Measurements from ENCODE around the gene CNTNAP2. TPM values are rescaled to one million over a fixed set of nuclear protein-coding genes. Genes with fewer than 3 reads are reported as not detected.

CNTNAP2 gene
- polyA plus RNA-seq, 2 donors = 0.41 to 0.48 TPM

GRCh38 chr7:147196481-147196880 lies 1079.9 kb downstream of the CNTNAP2 start:
- Histone ChIP-seq H3K4me1 (ENCODE audit: control insufficient read depth in 2 of 2, insufficient read depth in 2 of 2, low read length in 1 of 2) (no peaks in the 10 kb centered on the region), H3K27me3 (ENCODE audit: control insufficient read depth in 1 of 2, insufficient read depth in 2 of 2, low read length in 2 of 2) (no peaks in the 10 kb centered on the region), H3K27ac (ENCODE audit: low read depth in 2 of 2, low read length in 1 of 2) (no peak overlapping the region), H3K36me3 (ENCODE audit: control insufficient read depth in 2 of 2, insufficient read depth in 2 of 2, low read length in 1 of 2) (no peaks in the 10 kb centered on the region), H3K4me3 (ENCODE audit: low read depth in 1 of 2, low read length in 2 of 2) (no peak overlapping the region), H3K9me3 (ENCODE audit: control insufficient read depth in 2 of 2, insufficient read depth in 1 of 2, low read depth in 1 of 2, low read length in 1 of 2) (no peaks in the 10 kb centered on the region)
- WGBS, 2 donors = 71 to 78% methylated on average over 5 of the region's 5 CpGs

GRCh38 chr7:147197006-147197405 lies 1080.4 kb downstream of the CNTNAP2 start:
- H3K36me3 ChIP-seq (ENCODE audit: control insufficient read depth in 2 of 2, insufficient read depth in 2 of 2, low read length in 1 of 2) = no peaks in the 10 kb centered on the region
- H3K27me3 ChIP-seq (ENCODE audit: control insufficient read depth in 1 of 2, insufficient read depth in 2 of 2, low read length in 2 of 2) = no peaks in the 10 kb centered on the region
- H3K4me3 ChIP-seq (ENCODE audit: low read depth in 1 of 2, low read length in 2 of 2) = no peak overlapping the region
- H3K27ac ChIP-seq (ENCODE audit: low read depth in 2 of 2, low read length in 1 of 2) = no peak overlapping the region
- H3K4me1 ChIP-seq (ENCODE audit: control insufficient read depth in 2 of 2, insufficient read depth in 2 of 2, low read length in 1 of 2) = no peaks in the 10 kb centered on the region
- H3K9me3 ChIP-seq (ENCODE audit: control insufficient read depth in 2 of 2, insufficient read depth in 1 of 2, low read depth in 1 of 2, low read length in 1 of 2) = no peaks in the 10 kb centered on the region
- 87% methylated on average over 7 of the region's 7 CpGs for WGBS, 2 donors

DNA sequence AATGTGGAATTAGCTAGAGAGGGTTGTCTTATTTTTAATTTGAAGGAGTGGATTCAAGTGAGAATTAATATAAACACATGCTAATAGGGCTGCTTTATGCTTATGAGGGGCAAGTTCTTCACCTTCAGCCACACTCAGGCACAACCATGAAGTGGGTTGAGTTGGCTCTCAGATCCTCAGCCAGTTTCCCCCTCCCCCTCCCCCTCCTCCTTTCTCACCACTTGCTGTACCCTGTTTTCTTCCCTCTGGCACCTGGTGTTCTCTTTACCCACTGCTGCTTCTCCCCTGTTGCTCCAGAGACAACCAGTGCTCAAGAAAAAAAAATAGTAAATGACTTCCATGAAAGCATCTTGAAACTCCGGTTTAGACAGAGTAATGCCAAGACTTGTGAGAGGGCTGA lies 1083.3 kb downstream of the CNTNAP2 start:
- Histone ChIP-seq H3K4me3 (ENCODE audit: low read depth in 1 of 2, low read length in 2 of 2) (no peak overlapping the region), H3K9me3 (ENCODE audit: control insufficient read depth in 2 of 2, insufficient read depth in 1 of 2, low read depth in 1 of 2, low read length in 1 of 2) (no peaks in the 10 kb centered on the region), H3K27me3 (ENCODE audit: control insufficient read depth in 1 of 2, insufficient read depth in 2 of 2, low read length in 2 of 2) (no peaks in the 10 kb centered on the region), H3K4me1 (ENCODE audit: control insufficient read depth in 2 of 2, insufficient read depth in 2 of 2, low read length in 1 of 2) (no peaks in the 10 kb centered on the region), H3K36me3 (ENCODE audit: control insufficient read depth in 2 of 2, insufficient read depth in 2 of 2, low read length in 1 of 2) (no peaks in the 10 kb centered on the region), H3K27ac (ENCODE audit: low read depth in 2 of 2, low read length in 1 of 2) (no peak overlapping the region)
- 46 to 53% methylated on average over 1 of the region's 1 CpG for WGBS, 2 donors

GRCh38 chr7:147207988-147208387 lies 1091.4 kb downstream of the CNTNAP2 start:
- Histone ChIP-seq H3K36me3 (ENCODE audit: control insufficient read depth in 2 of 2, insufficient read depth in 2 of 2, low read length in 1 of 2) (no peaks in the 10 kb centered on the region), H3K4me1 (ENCODE audit: control insufficient read depth in 2 of 2, insufficient read depth in 2 of 2, low read length in 1 of 2) (no peaks in the 10 kb centered on the region), H3K4me3 (ENCODE audit: low read depth in 1 of 2, low read length in 2 of 2) (no peak overlapping the region), H3K27ac (ENCODE audit: low read depth in 2 of 2, low read length in 1 of 2) (no peak overlapping the region), H3K27me3 (ENCODE audit: control insufficient read depth in 1 of 2, insufficient read depth in 2 of 2, low read length in 2 of 2) (no peaks in the 10 kb centered on the region), H3K9me3 (ENCODE audit: control insufficient read depth in 2 of 2, insufficient read depth in 1 of 2, low read depth in 1 of 2, low read length in 1 of 2) (no peaks in the 10 kb centered on the region)
- 79 to 84% methylated on average over 1 of the region's 1 CpG for WGBS, 2 donors

- WGBS, 2 donors = 65 to 74% methylated on average over 2 of the region's 2 CpGs
Measured at GRCh38 chr7:147231275-147231674, 1114.7 kb downstream of the CNTNAP2 start.

DNA sequence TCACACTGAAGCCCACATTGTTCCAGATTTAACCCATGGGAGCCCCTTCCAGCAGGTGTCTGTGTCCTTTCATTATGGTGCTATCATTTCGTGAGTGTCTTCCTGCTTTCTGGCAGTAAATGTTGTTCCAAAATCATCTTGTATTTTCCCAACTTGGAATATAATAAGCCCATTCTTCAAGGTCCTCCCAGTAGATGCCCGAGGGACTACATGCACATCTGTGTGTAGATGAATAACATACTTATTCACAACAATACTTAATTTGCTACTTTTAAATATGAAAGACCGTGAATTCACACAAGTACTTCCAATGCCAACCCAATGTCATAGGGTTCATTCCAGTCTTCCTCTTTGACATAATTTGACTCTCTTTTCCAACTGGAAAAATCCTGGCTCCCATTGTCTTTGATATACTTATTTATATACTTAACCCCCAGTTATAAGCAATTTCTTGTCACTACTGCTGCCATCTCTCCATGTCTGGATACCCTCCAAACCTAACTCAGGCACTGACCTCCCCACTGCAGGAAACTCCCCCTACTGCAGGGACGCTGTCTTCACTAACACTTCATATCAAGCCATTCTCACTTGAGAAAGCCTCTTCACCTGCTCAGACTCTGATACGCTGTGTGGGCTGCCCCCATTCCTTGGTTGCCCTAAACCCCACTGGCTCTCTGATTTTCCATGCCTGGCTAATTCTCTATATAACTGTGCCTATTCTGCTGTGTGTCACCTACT lies 1119.2 kb downstream of the CNTNAP2 start:
- H3K9me3 ChIP-seq (ENCODE audit: control insufficient read depth in 2 of 2, insufficient read depth in 1 of 2, low read depth in 1 of 2, low read length in 1 of 2) = no peaks in the 10 kb centered on the region
- no peaks in the 10 kb centered on the region for H3K36me3 ChIP-seq (ENCODE audit: control insufficient read depth in 2 of 2, insufficient read depth in 2 of 2, low read length in 1 of 2)
- 82 to 87% methylated on average over 5 of the region's 5 CpGs for WGBS, 2 donors
- no peaks in the 10 kb centered on the region for H3K27me3 ChIP-seq (ENCODE audit: control insufficient read depth in 1 of 2, insufficient read depth in 2 of 2, low read length in 2 of 2)
- H3K4me1 ChIP-seq (ENCODE audit: control insufficient read depth in 2 of 2, insufficient read depth in 2 of 2, low read length in 1 of 2) = no peaks in the 10 kb centered on the region
- no peak overlapping the region for H3K27ac ChIP-seq (ENCODE audit: low read depth in 2 of 2, low read length in 1 of 2)
- H3K4me3 ChIP-seq (ENCODE audit: low read depth in 1 of 2, low read length in 2 of 2) = no peak overlapping the region

More at GRCh38 chr7:147231275-147231674, 1114.7 kb downstream of the CNTNAP2 start:
- Histone ChIP-seq H3K4me1 (ENCODE audit: control insufficient read depth in 2 of 2, insufficient read depth in 2 of 2, low read length in 1 of 2) (no peaks in the 10 kb centered on the region), H3K9me3 (ENCODE audit: control insufficient read depth in 2 of 2, insufficient read depth in 1 of 2, low read depth in 1 of 2, low read length in 1 of 2) (no peaks in the 10 kb centered on the region), H3K27me3 (ENCODE audit: control insufficient read depth in 1 of 2, insufficient read depth in 2 of 2, low read length in 2 of 2) (no peaks in the 10 kb centered on the region), H3K36me3 (ENCODE audit: control insufficient read depth in 2 of 2, insufficient read depth in 2 of 2, low read length in 1 of 2) (no peaks in the 10 kb centered on the region), H3K27ac (ENCODE audit: low read depth in 2 of 2, low read length in 1 of 2) (no peak overlapping the region), H3K4me3 (ENCODE audit: low read depth in 1 of 2, low read length in 2 of 2) (no peak overlapping the region)

- H3K4me1 ChIP-seq (ENCODE audit: control insufficient read depth in 2 of 2, insufficient read depth in 2 of 2, low read length in 1 of 2) = no peaks in the 10 kb centered on the region
- H3K9me3 ChIP-seq (ENCODE audit: control insufficient read depth in 2 of 2, insufficient read depth in 1 of 2, low read depth in 1 of 2, low read length in 1 of 2) = peaks cover 0 to 2% of the 10 kb centered on the region in 2 donors
- H3K36me3 ChIP-seq (ENCODE audit: control insufficient read depth in 2 of 2, insufficient read depth in 2 of 2, low read length in 1 of 2) = no peaks in the 10 kb centered on the region
- no peak overlapping the region for H3K4me3 ChIP-seq (ENCODE audit: low read depth in 1 of 2, low read length in 2 of 2)
- 51 to 59% methylated on average over 5 of the region's 5 CpGs for WGBS, 2 donors
- no peaks in the 10 kb centered on the region for H3K27me3 ChIP-seq (ENCODE audit: control insufficient read depth in 1 of 2, insufficient read depth in 2 of 2, low read length in 2 of 2)
- H3K27ac ChIP-seq (ENCODE audit: low read depth in 2 of 2, low read length in 1 of 2) = no peak overlapping the region
Measured at GRCh38 chr7:147240468-147240867, 1123.9 kb downstream of the CNTNAP2 start.

DNA sequence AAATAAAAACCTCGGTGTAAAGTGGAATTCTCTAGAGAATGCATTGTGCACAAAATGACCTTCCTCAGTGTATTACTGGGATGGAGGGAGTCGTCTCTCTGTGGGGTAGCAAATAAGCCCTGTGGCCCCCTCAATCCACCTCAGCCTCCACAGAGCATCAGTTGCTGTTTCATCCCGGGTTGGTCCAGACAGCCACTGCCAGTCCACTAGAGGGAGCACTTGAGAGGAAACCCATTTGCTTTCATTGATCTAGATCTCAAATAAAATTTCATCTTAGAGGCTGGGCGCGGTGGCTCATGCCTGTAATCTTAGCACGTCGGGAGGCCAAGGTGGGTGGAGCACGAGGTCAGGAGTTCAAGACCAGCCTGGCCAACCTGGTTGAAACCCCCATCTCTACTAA lies 1128.7 kb downstream of the CNTNAP2 start:
- Histone ChIP-seq H3K9me3 (ENCODE audit: control insufficient read depth in 2 of 2, insufficient read depth in 1 of 2, low read depth in 1 of 2, low read length in 1 of 2) (peaks cover 2 to 3% of the 10 kb centered on the region in 2 donors), H3K27me3 (ENCODE audit: control insufficient read depth in 1 of 2, insufficient read depth in 2 of 2, low read length in 2 of 2) (no peaks in the 10 kb centered on the region), H3K27ac (ENCODE audit: low read depth in 2 of 2, low read length in 1 of 2) (no peak overlapping the region), H3K4me1 (ENCODE audit: control insufficient read depth in 2 of 2, insufficient read depth in 2 of 2, low read length in 1 of 2) (no peaks in the 10 kb centered on the region), H3K36me3 (ENCODE audit: control insufficient read depth in 2 of 2, insufficient read depth in 2 of 2, low read length in 1 of 2) (no peaks in the 10 kb centered on the region), H3K4me3 (ENCODE audit: low read depth in 1 of 2, low read length in 2 of 2) (no peak overlapping the region)
- 42 to 46% methylated on average over 8 of the region's 8 CpGs for WGBS, 2 donors

GRCh38 chr7:147249956-147250355 lies 1133.4 kb downstream of the CNTNAP2 start:
- Histone ChIP-seq H3K4me3 (ENCODE audit: low read depth in 1 of 2, low read length in 2 of 2) (no peak overlapping the region), H3K27ac (ENCODE audit: low read depth in 2 of 2, low read length in 1 of 2) (no peak overlapping the region), H3K9me3 (ENCODE audit: control insufficient read depth in 2 of 2, insufficient read depth in 1 of 2, low read depth in 1 of 2, low read length in 1 of 2) (peaks cover 2 to 3% of the 10 kb centered on the region in 2 donors), H3K27me3 (ENCODE audit: control insufficient read depth in 1 of 2, insufficient read depth in 2 of 2, low read length in 2 of 2) (no peaks in the 10 kb centered on the region), H3K36me3 (ENCODE audit: control insufficient read depth in 2 of 2, insufficient read depth in 2 of 2, low read length in 1 of 2) (no peaks in the 10 kb centered on the region), H3K4me1 (ENCODE audit: control insufficient read depth in 2 of 2, insufficient read depth in 2 of 2, low read length in 1 of 2) (no peaks in the 10 kb centered on the region)
- 81 to 85% methylated on average over 2 of the region's 2 CpGs for WGBS, 2 donors

GRCh38 chr7:147251751-147252325 lies 1135.2 kb downstream of the CNTNAP2 start:
- Histone ChIP-seq H3K4me1 (ENCODE audit: control insufficient read depth in 2 of 2, insufficient read depth in 2 of 2, low read length in 1 of 2) (no peaks in the 10 kb centered on the region), H3K36me3 (ENCODE audit: control insufficient read depth in 2 of 2, insufficient read depth in 2 of 2, low read length in 1 of 2) (no peaks in the 10 kb centered on the region), H3K4me3 (ENCODE audit: low read depth in 1 of 2, low read length in 2 of 2) (no peak overlapping the region), H3K9me3 (ENCODE audit: control insufficient read depth in 2 of 2, insufficient read depth in 1 of 2, low read depth in 1 of 2, low read length in 1 of 2) (no peaks in the 10 kb centered on the region), H3K27me3 (ENCODE audit: control insufficient read depth in 1 of 2, insufficient read depth in 2 of 2, low read length in 2 of 2) (no peaks in the 10 kb centered on the region), H3K27ac (ENCODE audit: low read depth in 2 of 2, low read length in 1 of 2) (no peak overlapping the region)
- WGBS, 2 donors = 41 to 50% methylated on average over 1 of the region's 1 CpG
